Esophagus muscularis mucosa (tissue), 4 donors: Measurements from ENCODE around the gene TMEM131. TPM values are rescaled to one million over a fixed set of nuclear protein-coding genes. Genes with fewer than 3 reads are reported as not detected.
A peak's percentile ranks its signal among the peaks of the same experiment; 100 is the strongest.

ENCODE experiments used
- DNase-seq: peaks from one replicate; pipeline ENCODE4 v3.0.0-alpha.2; 2017; ENCODE audit errors: extremely low spot score
- H3K27ac ChIP-seq, 4 donors: fragments of 200-600 bp; sonication (generic); replicated peaks in 1 of 4; 1 replicate in 3 of 4; 2 replicates in 1 of 4; pipeline ENCODE4 v1.5.1; 2016 to 2019; ENCODE audit warnings: mild to moderate bottlenecking in 1 of 4
- H3K27me3 ChIP-seq, 4 donors: fragments of 200-600 bp; sonication (generic); one replicate each; pipeline versions ENCODE4 v1.5.1 to v1.6.0; 2016 to 2019
- H3K36me3 ChIP-seq, 4 donors: fragments of 200-600 bp; sonication (generic); one replicate each; pipeline ENCODE4 v1.5.1; 2016 to 2019
- H3K4me1 ChIP-seq, 4 donors: fragments of 200-600 bp; sonication (generic); one replicate each; pipeline ENCODE4 v1.5.1; 2016 to 2019
- H3K4me3 ChIP-seq, 4 donors: fragments of 200-600 bp; sonication (generic); 1 replicate in 2 of 4; 2 replicates in 2 of 4; pipeline ENCODE4 v1.5.1; 2016 to 2019; ENCODE audit warnings: mild to moderate bottlenecking in 4 of 4, moderate library complexity in 1 of 4
- H3K9me3 ChIP-seq, 4 donors: fragments of 200-600 bp; sonication (generic); 1 replicate in 3 of 4; 2 replicates in 1 of 4; pipeline ENCODE4 v1.5.1; 2016 to 2019
- CTCF ChIP-seq, 3 experiments: fragments of 200-600 bp in 2 of 3; fragments of 450-650 bp in 1 of 3; sonication (generic) in 2 of 3; IDR thresholded peaks; one replicate each; pipeline ENCODE4 v1.5.1; 2017 to 2019; ENCODE audit warnings: antibody characterized with exemption in 3 of 3, mild to moderate bottlenecking in 2 of 3, moderate library complexity in 1 of 3
- EP300 ChIP-seq: sonication (generic); formaldehyde crosslinking; IDR thresholded peaks from one replicate; pipeline ENCODE4 v1.6.1; 2017; ENCODE audit warnings: antibody characterized with exemption
- POLR2A ChIP-seq: fragments of 450-650 bp; IDR thresholded peaks from one replicate; pipeline ENCODE4 v1.6.1; 2017; ENCODE audit warnings: antibody characterized with exemption, moderate library complexity, mild to moderate bottlenecking, low read depth
- POLR2AphosphoS5 ChIP-seq, 2 donors: sonication (generic); formaldehyde crosslinking; IDR thresholded peaks; one replicate each; pipeline ENCODE4 v1.6.1; 2017; ENCODE audit warnings: antibody characterized with exemption in 2 of 2
- WGBS: methylation state at CpG from one replicate; pipeline ENCODE4 v1.1.5; 2018; 5-methylcytosine and 5-hydroxymethylcytosine counted together
- intact Hi-C: fragments of 100-400 bp; cut with DNase I; formaldehyde crosslinking; loops from one replicate; pipeline ENCODE4 v1.15.1; 2023
- total RNA-seq, 4 donors: library from RNA; depleted of rRNA; stranded (reverse); fragments of >200 nt; gene quantifications; one replicate each; pipeline versions ENCODE4 v1.1.0 to v1.2.1, GENCODE V29; 2016

TMEM131 gene
- total RNA-seq, 4 donors from 2014 or later, result 23.9 to 34.1 (median 26.5) TPM

DNA sequence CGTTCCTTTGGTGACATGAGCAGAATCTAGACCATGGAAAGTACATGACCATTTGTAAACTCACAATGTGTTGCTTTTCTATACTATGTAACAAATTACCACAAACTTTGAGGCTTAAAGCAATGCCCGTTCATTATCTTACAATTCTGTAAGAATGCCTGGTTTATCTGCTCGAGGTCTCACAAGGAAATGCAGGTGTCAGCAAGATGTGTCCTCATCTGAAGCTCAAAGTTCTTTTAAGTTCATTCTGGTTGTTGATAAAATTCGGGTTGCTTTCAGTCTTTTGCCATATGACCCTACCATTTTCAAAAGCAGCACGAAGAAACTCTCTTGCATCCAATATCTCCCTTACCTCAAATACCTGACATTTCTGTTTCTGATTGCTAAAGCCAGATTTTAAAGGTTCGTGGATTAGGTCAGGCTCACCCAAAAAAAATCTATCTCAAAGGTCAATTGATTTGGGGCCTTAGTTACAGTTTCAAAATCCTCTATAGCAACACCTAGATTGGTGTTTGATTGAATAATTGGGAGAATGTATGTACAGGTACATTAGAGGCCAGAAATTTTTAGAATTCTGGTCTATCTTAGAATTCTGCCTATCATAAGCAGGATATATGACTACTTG lies 125.9 kb downstream of the TMEM131 start:
- Histone ChIP-seq H3K36me3 (no peaks in the 10 kb centered on the region), H3K4me3 (no peak overlapping the region), H3K9me3 (no peaks in the 10 kb centered on the region), H3K4me1 (peaks cover 35 to 51% (median 42%) of the 10 kb centered on the region in 4 donors), H3K27ac (peak overlapping the region; percentile 60 to 64 (median 62)), H3K27me3 (no peaks in the 10 kb centered on the region)
- TF ChIP-seq POLR2AphosphoS5 (IDR thresholded peaks at IDR 0.05) (no peak), CTCF (IDR thresholded peaks at IDR 0.05) (no peak), EP300 (no peak)
- intact Hi-C loops, result no loop called here
- no peak for DNase-seq
- 69% methylated on average over 6 of the region's 6 CpGs for WGBS

- no peak for DNase-seq
- H3K27me3 ChIP-seq, result no peaks in the 10 kb centered on the region
- no peaks in the 10 kb centered on the region for H3K36me3 ChIP-seq
- TF ChIP-seq POLR2AphosphoS5 (IDR thresholded peaks at IDR 0.05) (no peak), CTCF (IDR thresholded peaks at IDR 0.05) (no peak), EP300 (no peak), POLR2A (no peak)
- peak overlapping the region in 3 of 4 donors; percentile 60 to 64 (median 63) for H3K27ac ChIP-seq
- H3K4me3 ChIP-seq, result no peak overlapping the region
- 52% methylated on average over 5 of the region's 5 CpGs for WGBS
- H3K4me1 ChIP-seq, result peaks cover 35 to 51% (median 42%) of the 10 kb centered on the region in 4 donors
- no peaks in the 10 kb centered on the region for H3K9me3 ChIP-seq
- intact Hi-C loops, result no loop called here
Measured at GRCh38 chr2:97868986-97869721, 126.6 kb downstream of the TMEM131 start.

DNA sequence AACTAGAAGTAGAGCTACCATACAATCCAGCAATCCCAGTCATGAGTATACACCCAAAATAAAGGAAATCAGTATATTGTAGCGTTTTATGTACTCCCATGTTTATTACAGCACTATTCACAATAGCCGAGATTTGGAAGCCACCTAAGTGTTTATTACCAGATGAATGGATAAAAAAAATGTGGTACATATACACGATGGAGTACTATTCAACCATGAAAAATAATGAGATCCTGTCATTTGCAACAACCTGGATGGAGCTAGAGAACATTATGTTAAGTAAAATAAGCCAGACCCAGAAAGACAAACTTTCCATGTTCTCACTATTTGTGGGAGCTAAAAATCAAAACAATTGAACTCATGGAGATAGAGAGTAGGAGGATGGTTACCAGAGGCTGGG lies 131.9 kb downstream of the TMEM131 start:
- no peak overlapping the region for H3K27ac ChIP-seq
- TF ChIP-seq CTCF (IDR thresholded peaks at IDR 0.05), result no peak
- TF ChIP-seq EP300, result no peak
- no peak for TF ChIP-seq POLR2AphosphoS5 (IDR thresholded peaks at IDR 0.05)
- TF ChIP-seq POLR2A, result no peak
- peaks cover 0 to 9% (median 4%) of the 10 kb centered on the region in 4 donors for H3K36me3 ChIP-seq
- no peaks in the 10 kb centered on the region for H3K9me3 ChIP-seq
- no peak overlapping the region for H3K4me3 ChIP-seq
- H3K27me3 ChIP-seq, result no peaks in the 10 kb centered on the region
- intact Hi-C loops, result no loop called here
- H3K4me1 ChIP-seq, result peaks cover 2 to 6% (median 4%) of the 10 kb centered on the region in 4 donors
- DNase-seq, result no peak
- WGBS, result 99% methylated on average over 3 of the region's 3 CpGs

GRCh38 chr2:97861177-97861576 lies 134.6 kb downstream of the TMEM131 start:
- no peaks in the 10 kb centered on the region for H3K9me3 ChIP-seq
- no peak overlapping the region for H3K4me3 ChIP-seq
- DNase-seq, result no peak
- peaks cover 3 to 15% (median 6%) of the 10 kb centered on the region in 4 donors for H3K36me3 ChIP-seq
- H3K4me1 ChIP-seq, result peaks cover 0 to 11% (median 3%) of the 10 kb centered on the region in 4 donors
- 100% methylated on average over 2 of the region's 2 CpGs for WGBS
- H3K27ac ChIP-seq, result no peak overlapping the region
- no peaks in the 10 kb centered on the region for H3K27me3 ChIP-seq
- intact Hi-C loops, result no loop called here
- TF ChIP-seq POLR2A (no peak), POLR2AphosphoS5 (IDR thresholded peaks at IDR 0.05) (no peak), CTCF (IDR thresholded peaks at IDR 0.05) (no peak), EP300 (no peak)
